Activated CD8-positive, alpha-beta T cell treated with anti-CD3 and anti-CD28 coated beads for 36 hours (primary cell): Measurements from ENCODE around the gene FBXO42. TPM values are rescaled to one million over a fixed set of nuclear protein-coding genes. Genes with fewer than 3 reads are reported as not detected.

ENCODE experiments used
- ATAC-seq: fragments of 200-7000 bp; cut with Tn5 transposase; one replicate; pipeline ENCODE4 v1.10.0; 2021; ENCODE audit warnings: mild to moderate bottlenecking, moderate library complexity
- CTCF ChIA-PET: fragments of 350-600 bp; sonication (Branson Sonifier 250); formaldehyde crosslinking; loops from one replicate; lab custom pipeline; 2021; ENCODE audit warnings: antibody characterized with exemption; lab: Charles Lee
- POLR2A ChIA-PET: fragments of 350-600 bp; sonication (Branson Sonifier 250); formaldehyde crosslinking; loops from one replicate; lab custom pipeline; 2021; ENCODE audit warnings: antibody characterized with exemption; lab: Charles Lee
- DNase-seq: peaks from one replicate; pipeline ENCODE4 v3.0.0-alpha.2; 2020
- H3K27ac Mint-ChIP-seq: one replicate; pipeline ENCODE4 v1.8.0; 2021; ENCODE audit warnings: mild to moderate bottlenecking, mixed read lengths
- H3K27me3 Mint-ChIP-seq: one replicate; pipeline ENCODE4 v1.8.0; 2021; ENCODE audit warnings: mixed read lengths
- H3K36me3 Mint-ChIP-seq: one replicate; pipeline ENCODE4 v1.8.0; 2021; ENCODE audit warnings: low read depth, mixed read lengths
- H3K4me1 Mint-ChIP-seq: one replicate; pipeline ENCODE4 v1.8.0; 2021; ENCODE audit warnings: low read depth, mixed read lengths
- H3K4me3 Mint-ChIP-seq: one replicate; pipeline ENCODE4 v1.8.0; 2021; ENCODE audit warnings: mild to moderate bottlenecking, moderate library complexity, mixed read lengths
- H3K9me3 Mint-ChIP-seq: one replicate; pipeline ENCODE4 v1.8.0; 2021; ENCODE audit warnings: mixed read lengths
- CTCF ChIP-seq: fragments of 200-600 bp; IDR thresholded peaks from one replicate; pipeline ENCODE4 v1.8.0; 2022; ENCODE audit warnings: antibody characterized with exemption, mild to moderate bottlenecking
- intact Hi-C: fragments of 100-400 bp; cut with micrococcal nuclease; formaldehyde crosslinking; loops from one replicate; pipeline ENCODE4 v1.10.0; 2022
- total RNA-seq, 2 experiments: library from RNA; stranded (reverse); gene quantifications; one replicate each; pipeline ENCODE4 v1.2.3, GENCODE V29; 2021

Gene FBXO42
- total RNA-seq, 2 experiments from 2014 or later, result 19.8 to 21.3 TPM

GRCh38 chr1:16236511-16237342, 115.6 kb downstream of the FBXO42 start, which contains the start of gene CPLANE2:
TSS of gene CPLANE2 (minus strand) at chr1:16237183. CDS start at chr1:16236742, 441 bp downstream.
- Mint-ChIP-seq H3K27ac (peak within 1 kb of the TSS; percentile 89), H3K4me1 (peaks cover 13% of the 10 kb centered on the region), H3K36me3 (no peaks in the 10 kb centered on the region), H3K4me3 (peak within 1 kb of the TSS; percentile 85), H3K27me3 (no peaks in the 10 kb centered on the region), H3K9me3 (no peaks in the 10 kb centered on the region)
- DNase-seq (peak; percentile 97), ATAC-seq (peak; percentile 93)
- ChIA-PET CTCF (interaction anchor here (0.9 to 3.4 kb wide), 12 partner anchors 8 to 164 kb away, joined by 3 to 14 read pairs (median 4); partner anchors contain the start of gene FAM131C), POLR2A (interaction anchor here (1.3 to 2.2 kb wide), 2 partner anchors 8 to 15 kb away, joined by 4 to 8 read pairs; no protein-coding TSS in a partner anchor)
- TF ChIP-seq CTCF, result no peak
- intact Hi-C loops, result no loop called here

DNA sequence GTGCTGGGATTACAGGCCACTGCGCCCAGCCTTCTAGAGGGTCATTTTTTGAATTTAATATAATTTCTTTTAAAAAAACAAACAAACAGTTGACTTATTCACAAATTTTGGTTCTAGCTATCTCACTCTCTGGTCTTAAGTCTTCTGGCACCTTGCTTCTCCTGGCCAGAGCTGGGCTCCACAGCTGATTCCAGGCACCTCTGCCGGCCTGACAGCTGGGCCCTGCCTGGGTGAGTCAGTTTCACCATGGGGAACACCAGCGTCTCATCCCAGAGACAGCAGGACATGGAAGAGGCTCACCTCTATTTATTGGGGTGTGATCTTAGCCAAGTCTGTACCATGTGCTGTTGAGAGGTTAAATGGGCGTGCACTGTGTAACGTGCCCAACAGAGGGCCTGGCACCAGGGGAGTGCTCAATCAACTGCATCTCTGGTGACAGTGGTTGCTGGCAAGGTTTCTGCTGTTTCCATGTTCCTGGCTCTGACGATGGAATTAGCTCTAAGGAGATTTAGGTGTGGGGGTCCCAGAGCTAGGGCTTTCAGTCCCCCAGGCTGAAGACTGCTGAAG, 116.3 kb downstream of the FBXO42 start:
- Mint-ChIP-seq H3K9me3 (no peaks in the 10 kb centered on the region), H3K36me3 (no peaks in the 10 kb centered on the region), H3K4me3 (peak overlapping the region; percentile 85), H3K27me3 (no peaks in the 10 kb centered on the region), H3K27ac (peak overlapping the region; percentile 89), H3K4me1 (peaks cover 13% of the 10 kb centered on the region)
- TF ChIP-seq CTCF, result peak; percentile 36
- ChIA-PET POLR2A (interaction anchor here (2.2 kb wide), 1 partner anchor 14 kb away, joined by 8 read pairs; no protein-coding TSS in a partner anchor), CTCF (interaction anchor here (0.9 to 3.4 kb wide), 10 partner anchors 8 to 163 kb away, joined by 3 to 10 read pairs (median 3); partner anchors contain the start of gene FAM131C)
- intact Hi-C loops, result no loop called here
- ATAC-seq (peak; percentile 64), DNase-seq (peak; percentile 69)

DNA sequence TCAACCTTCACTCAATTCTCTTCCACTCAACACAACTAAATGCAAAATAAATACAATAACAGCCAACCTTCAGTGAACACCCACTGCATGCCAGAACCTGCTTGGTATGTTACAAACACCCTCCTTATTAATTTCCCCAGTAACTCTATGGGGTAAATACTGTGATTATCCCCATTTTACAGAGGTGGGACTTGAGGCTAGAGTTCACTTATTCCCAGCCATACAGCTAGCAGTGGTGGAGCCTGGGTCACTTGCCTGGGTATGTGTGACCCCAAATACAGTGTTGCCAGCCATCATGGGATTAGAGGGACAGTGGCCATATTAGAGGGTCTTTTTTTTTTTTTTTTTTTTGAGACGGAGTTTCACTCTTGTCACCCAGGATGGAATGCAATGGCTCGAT, 116.9 kb downstream of the FBXO42 start:
- Mint-ChIP-seq H3K27me3 (no peaks in the 10 kb centered on the region), H3K4me1 (peaks cover 13% of the 10 kb centered on the region), H3K4me3 (no peak overlapping the region), H3K36me3 (no peaks in the 10 kb centered on the region), H3K9me3 (no peaks in the 10 kb centered on the region), H3K27ac (no peak overlapping the region)
- ChIA-PET POLR2A (interaction anchor here (2.2 kb wide), 1 partner anchor 13 kb away, joined by 8 read pairs; no protein-coding TSS in a partner anchor), CTCF (interaction anchor here (1.1 to 3.4 kb wide), 8 partner anchors 9 to 162 kb away, joined by 3 to 10 read pairs (median 4); partner anchors contain the start of gene FAM131C)
- no peak for TF ChIP-seq CTCF
- DNase-seq, result no peak
- ATAC-seq, result no peak
- intact Hi-C loops, result no loop called here

DNA sequence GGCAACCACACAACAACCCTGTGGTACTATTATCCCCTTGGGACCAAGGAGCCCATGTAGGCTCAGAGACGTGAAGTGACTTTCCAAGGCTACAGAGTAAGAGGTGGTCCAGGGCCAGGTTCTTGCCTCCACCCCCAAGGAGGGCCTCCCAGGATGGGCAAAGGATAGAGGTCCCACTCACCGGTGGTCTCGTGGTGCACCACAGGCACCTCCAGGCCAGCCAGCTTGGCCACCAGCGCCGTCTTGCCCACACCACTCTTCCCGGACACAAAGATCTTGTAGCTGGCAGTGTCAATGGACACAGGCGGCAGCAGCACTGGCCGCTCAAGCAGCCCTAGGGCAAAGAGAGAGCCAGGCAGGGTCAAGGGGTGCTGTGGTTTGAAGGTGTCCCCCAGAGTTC, 118.8 kb downstream of the FBXO42 start:
- Mint-ChIP-seq H3K4me3 (no peak overlapping the region), H3K27me3 (peaks cover 5% of the 10 kb centered on the region), H3K36me3 (no peaks in the 10 kb centered on the region), H3K9me3 (no peaks in the 10 kb centered on the region), H3K4me1 (peaks cover 11% of the 10 kb centered on the region), H3K27ac (no peak overlapping the region)
- intact Hi-C loops, result no loop called here
- POLR2A ChIA-PET, result interaction anchor here (0.7 kb wide), 1 partner anchor 11 kb away, joined by 4 read pairs; no protein-coding TSS in a partner anchor
- CTCF ChIA-PET, result interaction anchor here (3.4 kb wide), 1 partner anchor 11 kb away, joined by 10 read pairs; no protein-coding TSS in a partner anchor
- no peak for TF ChIP-seq CTCF
- ATAC-seq (no peak), DNase-seq (no peak)
